ENCODE data around the gene FGF21. TPM values are rescaled to one million over a fixed set of nuclear protein-coding genes. Genes with fewer than 3 reads are reported as not detected.

Gene FGF21
- total RNA-seq, 1 donor from 2014 or later, result not detected

- no peak for TF ChIP-seq CTCF (IDR thresholded peaks at IDR 0.05; ENCODE audit: unreplicated experiment)
- H3K4me3 Mint-ChIP-seq (ENCODE audit: low read depth), result no peak overlapping the region
- DNase-seq (ENCODE audit: low spot score, unreplicated experiment), result no peak
Measured at GRCh38 chr19:48724796-48725753, 30.2 kb upstream of the FGF21 start.

GRCh38 chr19:48726556-48726955 lies 28.8 kb upstream of the FGF21 start:
- H3K4me3 Mint-ChIP-seq (ENCODE audit: low read depth), result no peak overlapping the region
- peaks cover 8% of the 10 kb centered on the region for H3K27me3 Mint-ChIP-seq
- no peak for TF ChIP-seq CTCF (IDR thresholded peaks at IDR 0.05; ENCODE audit: unreplicated experiment)
- H3K27ac Mint-ChIP-seq, result no peak overlapping the region
- peaks cover 2% of the 10 kb centered on the region for H3K36me3 Mint-ChIP-seq (ENCODE audit: insufficient read depth)
- no peak for DNase-seq (ENCODE audit: low spot score, unreplicated experiment)
- H3K4me1 Mint-ChIP-seq (ENCODE audit: low read depth), result no peaks in the 10 kb centered on the region
- peaks cover 4% of the 10 kb centered on the region for H3K9me3 Mint-ChIP-seq (ENCODE audit: low read depth)

More at GRCh38 chr19:48724796-48725753, 30.2 kb upstream of the FGF21 start:
- Mint-ChIP-seq H3K9me3 (ENCODE audit: low read depth) (peaks cover 4% of the 10 kb centered on the region), H3K4me1 (ENCODE audit: low read depth) (peaks cover 1% of the 10 kb centered on the region), H3K27me3 (peaks cover 4% of the 10 kb centered on the region), H3K27ac (no peak overlapping the region), H3K36me3 (ENCODE audit: insufficient read depth) (no peaks in the 10 kb centered on the region)

- no peak for DNase-seq (ENCODE audit: low spot score, unreplicated experiment)
Measured at GRCh38 chr19:48728911-48729664, 26.2 kb upstream of the FGF21 start.

GRCh38 chr19:48731452-48731851 lies 23.9 kb upstream of the FGF21 start:
- Mint-ChIP-seq H3K4me3 (ENCODE audit: low read depth) (no peak overlapping the region), H3K27ac (no peak overlapping the region), H3K27me3 (peaks cover 21% of the 10 kb centered on the region), H3K9me3 (ENCODE audit: low read depth) (peaks cover 1% of the 10 kb centered on the region), H3K36me3 (ENCODE audit: insufficient read depth) (peaks cover 4% of the 10 kb centered on the region), H3K4me1 (ENCODE audit: low read depth) (peaks cover 3% of the 10 kb centered on the region)
- no peak for DNase-seq (ENCODE audit: low spot score, unreplicated experiment)
- TF ChIP-seq CTCF (IDR thresholded peaks at IDR 0.05; ENCODE audit: unreplicated experiment), result no peak

More at GRCh38 chr19:48728911-48729664, 26.2 kb upstream of the FGF21 start:
- Mint-ChIP-seq H3K27ac (no peak overlapping the region), H3K4me1 (ENCODE audit: low read depth) (no peaks in the 10 kb centered on the region), H3K27me3 (peaks cover 15% of the 10 kb centered on the region), H3K9me3 (ENCODE audit: low read depth) (peaks cover 4% of the 10 kb centered on the region), H3K4me3 (ENCODE audit: low read depth) (no peak overlapping the region), H3K36me3 (ENCODE audit: insufficient read depth) (peaks cover 2% of the 10 kb centered on the region)
- TF ChIP-seq CTCF (IDR thresholded peaks at IDR 0.05; ENCODE audit: unreplicated experiment), result peak; percentile 32

- H3K4me1 Mint-ChIP-seq (ENCODE audit: low read depth), result peaks cover 6% of the 10 kb centered on the region
- no peaks in the 10 kb centered on the region for H3K9me3 Mint-ChIP-seq (ENCODE audit: low read depth)
- DNase-seq (ENCODE audit: low spot score, unreplicated experiment), result no peak
- peak overlapping the region; percentile 15 for H3K27ac Mint-ChIP-seq
- TF ChIP-seq CTCF (IDR thresholded peaks at IDR 0.05; ENCODE audit: unreplicated experiment), result no peak
- peaks cover 4% of the 10 kb centered on the region for H3K36me3 Mint-ChIP-seq (ENCODE audit: insufficient read depth)
- H3K4me3 Mint-ChIP-seq (ENCODE audit: low read depth), result peak overlapping the region; percentile 67
- H3K27me3 Mint-ChIP-seq, result peaks cover 18% of the 10 kb centered on the region
Measured at GRCh38 chr19:48734625-48735024, 20.7 kb upstream of the FGF21 start.
